Inferior parietal cortex (tissue), 1 donor: ENCODE data around the gene STAP2.

ENCODE experiments used
- DNase-seq: peaks from one replicate; pipeline ENCODE4 v3.0.0-alpha.2; 2016; ENCODE audit errors: extremely low spot score

The STAP2 gene

DNA sequence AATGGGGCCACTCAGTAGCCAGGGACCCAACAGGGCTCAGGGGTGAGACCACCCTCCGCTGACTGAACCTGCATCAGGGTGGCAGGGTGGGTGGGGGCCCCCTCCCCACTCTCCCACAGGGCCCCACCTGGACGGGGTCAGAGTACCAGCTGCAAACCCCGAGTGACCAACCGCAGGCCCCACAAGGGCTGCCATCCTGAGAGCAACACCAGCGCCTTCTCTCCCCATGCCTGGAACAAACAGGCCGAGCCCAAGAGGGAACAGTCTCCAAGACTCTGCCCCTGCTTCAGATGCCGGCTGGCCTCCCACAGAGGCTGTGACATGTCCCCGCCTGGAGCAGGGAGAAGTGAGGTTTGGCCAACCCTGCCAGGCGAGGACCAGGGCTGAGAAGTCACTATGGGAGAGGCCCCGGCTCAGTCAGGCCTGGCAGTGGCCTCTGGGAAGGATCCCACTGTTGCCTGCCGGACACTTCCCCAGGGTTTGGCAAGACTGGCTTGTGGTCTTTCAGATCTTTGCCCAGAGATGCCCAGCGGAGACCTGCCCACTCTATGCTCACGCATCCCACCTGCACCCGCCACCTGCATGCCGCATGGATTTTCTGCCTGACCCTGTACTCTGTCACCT lies 31.9 kb upstream of the STAP2 start:
- no peak for DNase-seq

- peak; percentile 63 for DNase-seq
Measured at GRCh38 chr19:4369888-4370260, 31.2 kb upstream of the STAP2 start.

GRCh38 chr19:4369109-4369887 lies 30.7 kb upstream of the STAP2 start:
- DNase-seq, result no peak

DNA sequence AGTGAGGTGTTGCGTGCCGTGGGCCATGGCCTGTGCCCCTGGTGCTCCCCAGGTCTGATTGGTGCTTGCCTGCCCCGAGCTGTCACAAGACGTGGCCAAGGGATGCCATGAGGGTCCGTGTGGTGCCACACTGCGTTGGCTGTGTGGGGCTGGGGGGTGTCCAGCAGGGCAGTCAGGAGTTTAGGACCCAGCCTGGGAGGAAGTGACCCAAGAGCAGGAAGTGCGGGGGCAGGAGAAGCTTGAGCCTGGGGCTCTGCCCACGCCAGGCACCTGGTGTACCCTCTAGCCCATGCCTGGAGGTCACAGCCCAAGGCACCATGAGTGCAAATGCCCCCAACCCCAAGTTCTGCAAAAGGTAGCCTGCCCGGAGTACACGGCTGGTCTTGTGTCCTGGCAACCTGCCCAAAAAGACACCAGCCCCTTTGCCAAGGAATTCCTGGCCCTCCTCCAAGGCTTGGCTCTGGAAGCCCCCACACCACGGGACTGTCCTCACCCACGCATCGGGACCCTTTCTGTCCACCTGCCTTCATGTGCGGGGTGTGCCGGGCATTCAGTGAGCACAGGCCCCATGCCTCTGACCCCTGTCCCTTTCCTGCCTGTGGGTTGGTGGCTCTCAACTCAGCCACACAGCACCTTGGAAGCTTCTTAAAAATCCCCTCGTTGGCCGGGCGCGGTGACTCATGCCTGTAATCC lies 29.6 kb upstream of the STAP2 start:
- DNase-seq, result no peak

- no peak for DNase-seq
Measured at GRCh38 chr19:4367781-4368127, 29.1 kb upstream of the STAP2 start.

DNA sequence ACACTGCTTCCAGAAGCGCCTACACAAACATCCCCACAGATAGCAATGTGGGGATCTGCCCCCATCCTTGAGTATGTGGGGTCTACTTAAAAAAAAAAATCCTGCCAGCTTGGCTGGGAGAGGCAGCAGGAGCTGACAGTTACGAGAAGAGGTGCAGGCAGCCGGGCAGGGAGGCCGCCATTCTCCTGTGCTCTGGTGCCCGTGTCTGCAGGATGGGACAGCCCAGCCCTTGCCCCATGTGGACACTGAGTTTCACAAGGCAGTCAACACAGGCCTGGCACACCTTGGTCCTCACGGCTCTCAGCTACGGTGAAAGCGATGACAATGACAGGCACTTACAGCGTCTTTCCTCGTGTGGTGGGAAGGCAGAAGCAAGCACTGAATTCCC lies 28.7 kb upstream of the STAP2 start:
- no peak for DNase-seq

DNA sequence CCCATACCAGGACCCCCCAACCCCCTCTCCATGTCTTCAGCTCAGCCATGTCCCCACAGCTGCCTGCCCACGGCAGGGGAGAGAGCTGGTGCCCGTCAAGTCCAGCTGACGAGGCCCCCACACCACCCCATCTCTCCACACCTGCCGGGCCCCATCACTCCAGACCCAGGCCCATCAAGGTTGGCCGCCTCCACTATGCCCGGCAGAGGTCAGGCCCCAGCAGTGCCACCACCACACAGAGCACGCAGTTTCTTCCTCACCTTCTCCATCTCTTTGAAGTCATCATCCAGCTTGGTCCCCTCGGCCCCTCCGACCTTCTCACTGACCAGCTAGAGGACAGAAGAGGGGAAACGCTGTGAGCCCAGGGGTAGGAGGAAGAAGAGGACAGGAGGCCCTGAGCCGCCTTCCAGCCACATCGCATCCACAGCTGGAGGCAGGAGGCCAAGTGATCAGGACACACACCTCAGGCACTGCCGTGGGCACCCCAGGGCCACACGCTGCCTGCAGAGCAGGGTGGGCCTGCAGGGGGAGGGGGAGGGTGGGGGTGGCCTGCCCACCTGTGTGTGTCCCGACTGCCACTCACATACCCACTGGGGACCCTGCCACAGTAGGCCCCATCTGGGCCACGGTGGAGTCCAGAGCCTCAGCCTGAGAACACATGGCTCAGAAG lies 28.2 kb upstream of the STAP2 start:
- no peak for DNase-seq

- no peak for DNase-seq
Measured at GRCh38 chr19:4365791-4366665, 27.4 kb upstream of the STAP2 start.

DNA sequence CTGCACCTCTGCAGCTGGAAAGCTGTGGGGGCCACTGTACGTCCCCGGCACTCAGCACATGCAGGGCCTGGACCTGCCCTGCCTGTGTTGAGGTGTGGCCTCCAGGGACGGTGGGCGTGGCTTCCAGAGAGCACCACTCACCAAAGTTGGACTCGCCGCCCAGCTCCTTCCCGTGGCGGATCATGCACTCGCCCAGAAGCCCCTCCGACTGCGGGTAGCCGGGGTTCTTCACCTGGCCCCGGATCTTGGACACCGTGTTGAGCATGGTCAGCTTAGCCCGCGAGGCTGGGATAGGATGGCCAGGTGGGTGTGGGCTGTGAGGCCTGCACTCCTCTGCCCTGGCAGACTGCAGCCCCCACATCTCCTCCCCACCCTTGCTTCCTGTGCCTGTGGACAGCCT lies 26.7 kb upstream of the STAP2 start:
- no peak for DNase-seq

DNA sequence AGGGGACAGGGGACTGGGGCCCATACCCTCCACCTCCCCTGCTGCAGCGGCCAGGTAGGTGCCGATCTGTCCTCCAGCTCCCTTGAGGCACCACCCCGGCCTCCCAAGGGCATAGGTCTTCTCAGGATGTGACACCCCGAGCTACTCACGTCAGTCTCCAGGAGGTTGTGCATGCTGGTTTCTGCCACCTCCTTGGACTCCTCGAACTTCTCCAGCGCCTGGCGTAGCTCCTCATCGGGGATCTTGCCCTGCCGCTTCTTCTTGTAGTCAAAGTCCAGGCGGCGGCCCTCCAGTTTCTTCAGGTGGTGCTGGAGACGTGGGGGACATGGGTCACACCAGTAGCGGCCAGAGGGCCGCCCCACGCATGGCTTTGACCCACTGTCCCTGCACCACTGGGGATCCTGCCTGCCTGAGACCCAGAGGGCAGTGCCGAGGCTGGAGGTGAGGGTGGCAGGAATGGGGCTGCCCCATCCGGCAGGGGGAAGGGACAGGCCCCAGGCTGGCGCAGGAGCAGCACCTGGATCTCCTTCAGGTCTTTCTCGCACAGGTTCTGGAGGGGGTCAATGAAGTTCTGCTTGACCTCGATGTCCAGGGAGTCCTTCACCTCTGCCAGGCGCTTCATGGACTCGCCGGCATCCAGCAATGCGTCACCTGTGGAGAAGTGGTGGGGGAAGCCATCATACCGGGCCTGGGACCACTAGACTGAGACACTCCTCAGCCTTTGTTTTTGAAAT lies 25.1 kb upstream of the STAP2 start:
- DNase-seq, result no peak

DNA sequence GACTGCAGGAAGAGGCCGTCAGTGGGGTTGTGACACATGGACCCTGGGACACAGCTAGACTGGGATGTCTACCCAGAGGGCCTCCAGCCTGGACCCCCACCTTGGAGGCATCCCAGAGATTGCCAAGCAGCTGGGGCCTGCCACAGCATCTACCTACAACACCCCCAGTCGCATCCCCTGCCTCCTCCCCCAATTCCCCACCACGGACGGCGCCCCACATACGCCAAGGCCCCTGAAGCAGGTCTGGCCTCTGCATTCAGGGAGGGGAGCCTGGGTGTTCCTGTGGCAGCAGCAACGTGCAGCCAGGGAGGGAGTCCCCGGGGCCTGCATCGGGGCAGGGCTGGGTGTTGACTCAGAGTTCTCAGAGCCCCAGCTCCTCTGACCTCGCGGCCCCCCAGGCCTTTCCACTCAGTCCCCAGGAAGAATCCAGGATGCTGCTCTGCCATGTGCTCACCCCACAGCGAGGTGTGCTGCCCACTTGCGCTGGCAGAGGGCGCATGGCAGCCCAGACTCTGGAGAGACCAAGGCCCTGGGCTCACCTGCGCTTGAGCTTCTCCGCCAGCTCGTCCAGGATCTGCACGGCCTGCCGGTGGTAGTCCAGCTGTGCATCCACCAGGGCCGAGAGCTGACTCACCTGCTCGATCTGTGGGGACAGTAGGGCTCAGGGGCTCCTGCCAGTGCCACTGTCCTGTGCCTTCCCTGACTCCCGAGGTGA lies 24.4 kb upstream of the STAP2 start:
- no peak for DNase-seq

DNA sequence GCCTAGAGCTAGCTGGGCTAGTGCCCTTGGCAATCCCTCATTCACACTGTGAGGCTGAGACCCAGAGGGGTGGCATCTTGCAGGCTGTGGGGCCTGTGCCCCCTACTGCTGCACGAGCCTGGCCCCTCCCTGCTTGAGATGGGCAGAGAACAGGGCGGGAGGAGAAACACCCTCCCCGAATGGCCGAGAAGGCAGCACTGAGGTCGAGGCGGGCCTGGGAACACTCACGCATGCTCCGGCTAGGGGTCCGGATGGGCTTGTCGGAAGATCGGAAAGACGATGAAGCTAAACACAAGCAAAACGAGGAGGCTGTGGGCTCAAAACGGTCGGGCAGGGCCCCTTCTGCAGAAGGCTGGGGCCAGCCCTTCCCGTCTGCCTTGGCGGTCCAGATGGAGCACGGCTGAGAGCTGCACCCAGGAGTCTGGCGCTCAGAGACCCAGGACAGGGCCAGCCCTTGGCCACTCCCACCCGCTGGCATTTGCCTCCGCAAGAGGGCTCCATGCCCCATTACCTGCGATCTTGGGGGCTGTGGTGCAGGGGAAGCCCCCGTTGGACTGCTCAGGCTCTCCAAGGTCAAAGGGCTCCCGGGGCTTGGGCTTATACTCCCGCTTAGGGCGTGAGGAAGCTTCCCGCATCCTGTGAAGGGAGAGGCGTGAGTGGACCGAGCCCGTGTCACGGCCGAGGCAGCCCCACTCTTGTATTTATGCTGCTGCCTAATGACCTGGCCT lies 23.6 kb upstream of the STAP2 start:
- no peak for DNase-seq

- DNase-seq, result no peak
Measured at GRCh38 chr19:4361152-4362046, 22.8 kb upstream of the STAP2 start.

- DNase-seq, result no peak
Measured at GRCh38 chr19:4360641-4361151, 22.1 kb upstream of the STAP2 start.

DNA sequence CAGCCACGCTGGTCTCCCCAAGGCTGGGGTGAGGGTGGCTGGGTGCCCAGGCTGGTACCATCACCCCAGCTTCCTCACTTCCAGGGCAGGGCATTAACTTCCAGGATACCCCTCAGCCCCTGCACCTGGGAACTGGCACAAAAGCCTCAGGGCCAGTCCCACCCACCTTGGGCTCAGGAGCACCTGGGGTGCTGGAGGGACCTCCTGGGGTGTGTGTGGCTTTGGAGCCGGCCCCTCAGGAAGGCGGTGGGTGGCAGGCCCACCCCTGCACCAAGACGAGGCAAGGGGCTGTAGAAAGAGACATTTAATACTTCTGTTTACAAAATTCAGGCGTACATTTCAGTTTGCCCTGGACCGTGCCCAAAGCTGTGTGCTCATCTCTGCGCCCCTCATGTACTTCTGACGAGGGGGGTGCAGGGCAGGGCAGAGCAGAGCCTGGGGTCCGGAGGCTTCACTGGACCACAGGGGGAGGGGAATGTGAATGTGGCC lies 21.5 kb upstream of the STAP2 start:
- DNase-seq, result no peak

DNA sequence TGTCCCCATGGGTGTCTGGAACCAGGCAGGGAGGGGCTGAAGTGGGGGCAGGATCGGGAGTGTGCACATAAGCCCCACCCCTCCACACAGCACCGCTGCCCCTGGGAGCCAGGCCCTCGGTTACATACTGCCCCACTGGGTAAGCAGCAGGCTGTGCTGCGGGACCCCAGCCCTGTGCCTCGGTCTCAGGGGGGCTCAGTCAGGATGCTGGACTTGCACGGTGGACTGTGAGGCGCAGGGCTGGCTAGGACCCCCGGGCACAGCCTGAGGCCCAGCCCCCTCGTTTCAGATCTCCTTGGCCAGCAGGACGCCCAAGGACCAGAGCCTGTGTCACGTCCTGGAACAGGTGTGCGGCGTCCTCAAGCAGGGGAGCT lies 21.0 kb upstream of the STAP2 start:
- DNase-seq, result no peak

- DNase-seq, result no peak
Measured at GRCh38 chr19:4358709-4359626, 20.3 kb upstream of the STAP2 start.
